D721Med (cell line): Measurements from ENCODE around the gene PDCD1.

Source experiments
- DNase-seq: peaks from one replicate; pipeline ENCODE4 v3.0.0; 2011; ENCODE audit warnings: low spot score; ENCODE audit not compliant: insufficient read length
- FAIRE-seq: peaks from 2 replicates; lab custom pipeline; 2011; peaks lifted over from hg19 to GRCh38; lab: Jason Lieb, UNC
- CTCF ChIP-seq: IDR thresholded peaks from 2 replicates; pipeline ENCODE4 v1.5.1; 2012; ENCODE audit warnings: mild to moderate bottlenecking, control low read depth; ENCODE audit not compliant: insufficient read depth; ENCODE audit errors: missing control alignments

Gene PDCD1

GRCh38 chr2:241817126-241817820, 41.4 kb downstream of the PDCD1 start:
- FAIRE-seq (no peak), DNase-seq (no peak)
- TF ChIP-seq CTCF: no peak

DNA sequence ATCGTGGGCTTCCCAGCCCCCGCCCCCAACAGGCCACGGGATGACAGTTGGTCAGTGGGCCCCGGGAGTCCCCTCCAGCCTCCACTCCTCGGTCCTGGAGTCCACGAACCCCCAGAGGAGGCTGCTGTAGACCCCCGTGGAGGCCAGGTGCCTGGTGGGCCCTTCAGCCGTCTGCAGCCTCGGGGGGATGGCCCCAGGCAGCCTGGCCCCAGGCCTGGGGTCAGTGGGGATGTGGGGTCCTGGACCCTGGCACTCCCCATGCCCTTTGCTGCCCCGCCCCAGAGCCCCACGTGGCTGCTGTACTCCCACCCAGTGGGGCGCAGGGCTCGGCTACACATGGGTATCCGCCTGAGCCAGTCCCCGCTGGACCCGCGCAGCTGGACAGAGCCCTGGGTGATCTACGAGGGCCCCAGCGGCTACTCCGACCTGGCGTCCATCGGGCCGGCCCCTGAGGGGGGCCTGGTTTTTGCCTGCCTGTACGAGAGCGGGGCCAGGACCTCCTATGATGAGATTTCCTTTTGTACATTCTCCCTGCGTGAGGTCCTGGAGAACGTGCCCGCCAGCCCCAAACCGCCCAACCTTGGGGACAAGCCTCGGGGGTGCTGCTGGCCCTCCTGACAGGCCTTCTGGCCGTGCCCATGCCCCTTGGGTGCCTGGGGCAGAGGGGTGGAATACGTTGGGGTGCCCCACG, 42.1 kb downstream of the PDCD1 start:
- no peak for TF ChIP-seq CTCF
- FAIRE-seq (no peak), DNase-seq (no peak)

DNA sequence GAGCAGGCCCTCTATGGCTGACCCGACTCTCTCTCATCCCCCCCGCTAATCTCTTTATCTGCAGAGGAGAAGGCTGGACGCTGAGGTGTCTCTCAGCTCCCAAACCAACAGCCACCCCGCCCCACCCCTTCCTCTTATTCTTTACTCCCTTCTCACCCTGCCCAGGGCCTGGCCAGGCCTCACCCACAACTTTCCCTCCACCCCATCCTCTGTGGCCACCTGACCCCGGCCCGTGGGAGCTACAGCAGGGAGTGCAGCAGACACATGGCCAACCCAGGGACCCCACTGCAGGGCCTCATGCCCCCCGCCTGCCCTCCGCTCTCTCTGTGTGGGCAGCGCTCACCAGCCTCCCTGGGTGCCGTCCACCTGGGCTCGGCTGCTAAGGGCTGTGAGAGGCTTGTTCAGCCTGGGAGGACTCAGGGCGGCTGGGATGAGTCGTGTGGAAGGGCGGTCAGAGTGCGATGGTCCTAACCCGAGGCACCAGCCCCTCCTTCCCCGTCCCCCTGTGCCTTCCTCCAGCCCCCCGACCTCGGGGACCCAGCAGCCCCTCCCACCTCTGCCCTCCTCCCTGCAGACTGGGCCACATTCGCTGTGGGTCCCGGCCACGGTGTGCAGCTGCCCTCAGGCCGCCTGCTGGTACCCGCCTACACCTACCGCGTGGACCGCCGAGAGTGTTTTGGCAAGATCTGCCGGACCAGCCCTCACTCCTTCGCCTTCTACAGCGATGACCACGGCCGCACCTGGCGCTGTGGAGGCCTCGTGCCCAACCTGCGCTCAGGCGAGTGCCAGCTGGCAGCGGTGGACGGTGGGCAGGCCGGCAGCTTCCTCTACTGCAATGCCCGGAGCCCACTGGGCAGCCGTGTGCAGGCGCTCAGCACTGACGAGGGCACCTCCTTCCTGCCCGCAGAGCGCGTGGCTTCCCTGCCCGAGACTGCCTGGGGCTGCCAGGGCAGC, 42.9 kb downstream of the PDCD1 start:
- no peak for TF ChIP-seq CTCF
- DNase-seq (no peak), FAIRE-seq (no peak)

DNA sequence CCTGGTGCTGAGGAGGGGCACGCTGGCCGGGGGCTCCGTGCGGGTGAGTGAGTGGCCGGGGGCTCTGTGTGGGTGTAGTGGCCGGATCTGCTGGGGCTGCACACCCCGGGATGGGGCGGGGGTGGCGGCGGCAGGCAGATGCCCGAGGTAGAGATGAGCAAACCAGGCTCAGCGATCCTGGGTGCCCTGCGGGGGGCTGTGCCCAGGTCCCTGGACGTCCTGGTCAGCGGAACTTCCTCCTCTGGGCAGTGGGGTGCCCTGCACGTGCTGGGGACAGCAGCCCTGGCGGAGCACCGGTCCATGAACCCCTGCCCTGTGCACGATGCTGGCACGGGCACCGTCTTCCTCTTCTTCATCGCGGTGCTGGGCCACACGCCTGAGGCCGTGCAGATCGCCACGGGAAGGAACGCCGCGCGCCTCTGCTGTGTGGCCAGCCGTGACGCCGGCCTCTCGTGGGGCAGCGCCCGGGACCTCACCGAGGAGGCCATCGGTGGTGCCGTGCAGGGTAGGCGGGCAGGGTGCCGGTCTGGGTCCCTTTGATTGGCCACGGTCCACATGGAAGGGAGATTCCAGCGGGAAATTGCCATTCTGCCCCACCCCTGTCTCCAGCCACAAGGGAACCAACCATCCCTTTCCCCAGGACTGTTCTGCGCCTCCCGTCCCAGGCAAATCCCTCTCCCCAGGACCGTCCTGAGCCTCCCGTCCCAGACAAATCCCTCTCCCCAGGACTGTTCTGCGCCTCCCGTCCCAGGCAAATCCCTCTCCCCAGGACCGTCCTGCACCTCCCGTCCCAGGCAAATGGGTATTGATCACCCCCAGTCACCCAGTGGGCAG, 43.8 kb downstream of the PDCD1 start:
- no peak for TF ChIP-seq CTCF
- DNase-seq (no peak), FAIRE-seq (no peak)

DNA sequence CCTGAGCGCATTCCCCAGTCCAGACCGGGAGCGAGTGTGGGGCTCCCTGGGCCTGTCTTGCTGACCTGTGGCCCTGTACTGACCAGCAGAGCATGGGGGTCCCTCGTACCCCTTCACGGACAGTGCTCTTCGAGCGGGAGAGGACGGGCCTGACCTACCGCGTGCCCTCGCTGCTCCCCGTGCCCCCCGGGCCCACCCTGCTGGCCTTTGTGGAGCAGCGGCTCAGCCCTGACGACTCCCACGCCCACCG, 44.4 kb downstream of the PDCD1 start:
- no peak for FAIRE-seq
- no peak for TF ChIP-seq CTCF
- DNase-seq: no peak

DNA sequence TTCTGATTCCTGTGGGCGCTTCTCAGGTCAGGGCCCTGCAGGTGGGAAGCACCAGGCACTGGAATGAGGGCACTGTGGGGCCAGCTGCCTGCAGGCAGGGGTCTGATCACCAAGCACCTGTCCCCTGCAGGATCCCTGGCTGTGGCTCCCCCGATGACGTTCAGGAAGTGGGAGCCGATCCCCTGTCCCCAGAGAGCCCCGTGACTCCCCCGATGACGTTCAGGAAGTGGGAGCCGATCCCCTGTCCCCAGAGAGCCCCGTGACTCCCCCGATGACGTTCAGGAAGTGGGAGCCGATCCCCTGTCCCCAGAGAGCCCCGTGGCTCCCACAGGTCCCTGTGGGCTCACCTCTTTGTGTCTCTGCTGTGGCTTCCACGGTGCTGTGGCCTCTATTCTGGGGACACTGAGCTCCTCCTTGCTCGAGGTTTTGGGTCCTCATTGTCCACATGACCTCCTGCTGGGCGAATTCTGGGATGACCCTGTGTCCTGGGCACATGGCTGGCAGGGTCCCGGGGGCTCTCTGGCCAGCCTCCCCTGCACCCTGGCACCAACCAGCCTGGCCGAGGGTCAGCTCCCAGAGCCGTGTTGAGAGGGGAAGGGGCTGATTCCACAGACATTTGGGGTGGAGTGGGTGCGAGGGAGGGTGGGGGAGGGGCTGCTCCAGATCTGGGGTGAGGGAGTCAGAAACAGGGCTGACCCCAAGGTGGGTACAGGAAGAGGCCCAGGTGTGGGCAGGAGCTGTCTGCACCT, 44.9 kb downstream of the PDCD1 start:
- DNase-seq (no peak), FAIRE-seq (no peak)
- no peak for TF ChIP-seq CTCF
